DMS153 (cell line): ENCODE data around the gene YJU2.

ENCODE experiments used
- DNase-seq: peaks from one replicate; lab custom pipeline; 2025; lab: John Stamatoyannopoulos, UW

YJU2 gene

GRCh38 chr19:4298810-4299550 is 52.1 kb downstream of the YJU2 start:
- DNase-seq, result no peak

DNA sequence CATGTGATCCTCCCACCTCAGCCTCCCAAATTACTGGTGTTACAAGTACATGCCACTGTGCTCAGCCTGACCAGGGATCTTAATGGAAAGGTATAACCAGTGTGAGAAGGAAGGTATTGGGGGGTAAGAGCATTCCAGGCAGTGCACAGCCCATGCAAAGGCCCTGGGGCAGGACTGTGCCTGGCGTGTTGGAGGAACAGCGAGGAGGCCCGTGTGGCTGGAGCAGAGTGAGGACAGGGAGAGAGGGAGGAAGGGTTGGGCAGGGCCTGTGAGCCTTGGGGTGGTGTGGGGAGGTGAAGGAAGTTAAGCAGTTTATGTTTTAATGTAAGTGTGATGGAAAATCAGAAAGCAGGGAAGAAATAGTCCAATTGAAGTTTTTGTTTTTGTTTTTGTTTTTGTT is 53.7 kb downstream of the YJU2 start:
- DNase-seq, result no peak

DNA sequence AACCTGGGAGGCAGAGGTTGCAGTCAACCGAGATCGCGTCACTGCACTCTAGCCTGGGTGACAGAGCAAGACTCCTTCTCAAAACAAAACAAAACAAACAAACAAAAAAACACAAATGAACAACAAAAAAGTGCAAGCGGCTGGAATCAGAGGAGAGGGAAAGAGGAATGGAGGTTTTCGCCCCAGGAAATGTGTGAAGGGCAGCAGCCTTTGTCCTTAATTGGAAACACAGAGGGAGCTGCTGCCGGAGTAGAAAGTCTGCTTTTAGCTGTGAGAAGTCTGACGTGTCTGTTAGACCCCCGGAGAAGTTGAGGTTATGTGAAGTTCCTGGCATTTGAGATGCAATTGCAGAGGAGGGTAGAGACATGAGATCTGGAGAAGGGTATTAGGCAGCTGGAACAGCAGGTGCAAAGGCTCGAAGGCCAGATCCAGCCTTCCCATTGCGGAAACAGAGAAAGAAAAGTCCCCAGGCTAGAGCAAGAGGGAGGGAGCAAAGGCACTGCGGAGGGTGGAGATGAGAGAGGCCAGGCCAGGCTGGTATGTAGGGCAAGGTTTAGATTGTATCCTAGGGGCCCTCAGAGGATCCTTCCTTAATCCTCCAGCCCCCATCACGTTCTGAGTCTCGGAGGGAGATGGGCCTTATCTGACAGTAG is 54.8 kb downstream of the YJU2 start:
- DNase-seq, result no peak

- no peak for DNase-seq
Measured at GRCh38 chr19:4302243-4302640, 55.4 kb downstream of the YJU2 start, which contains the start of gene TMIGD2. Gene TMIGD2 (minus strand): TSS chr19:4302389. CDS start chr19:4302385, 4 bp downstream.

DNA sequence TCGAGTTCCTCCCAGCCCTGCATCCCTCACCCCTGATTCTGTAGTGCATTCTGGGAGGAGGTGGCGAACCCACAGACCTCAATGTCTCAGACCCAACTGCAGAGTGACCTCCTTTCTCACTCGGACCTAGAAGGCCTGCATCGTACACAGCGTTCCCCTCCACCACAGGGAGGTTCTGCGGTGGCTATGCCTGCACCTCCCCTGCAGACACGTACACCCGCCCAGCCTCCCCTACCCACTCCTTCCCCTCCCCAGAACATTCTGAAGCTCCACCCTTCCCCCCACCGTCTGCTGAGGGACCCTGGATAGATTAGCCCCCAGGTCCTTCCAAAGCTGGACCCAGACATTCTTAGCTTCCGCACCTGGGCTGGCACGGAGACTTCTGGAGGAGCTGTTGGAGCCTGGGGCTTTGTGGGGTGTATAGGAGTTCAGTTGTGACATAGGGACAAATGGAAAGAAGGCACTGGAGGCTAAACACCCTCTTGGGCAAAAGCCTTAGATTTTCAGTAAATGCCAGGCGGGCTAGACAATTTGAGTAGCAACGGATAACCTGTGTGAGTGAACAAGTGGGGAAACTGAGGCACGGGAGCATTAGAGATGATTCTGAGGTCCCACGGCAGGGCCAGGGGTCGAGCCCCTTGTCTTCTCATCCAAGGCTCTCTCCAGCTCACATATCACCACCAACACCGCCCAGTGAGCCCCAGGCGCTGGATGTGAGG is 57.1 kb downstream of the YJU2 start:
- DNase-seq, result no peak

DNA sequence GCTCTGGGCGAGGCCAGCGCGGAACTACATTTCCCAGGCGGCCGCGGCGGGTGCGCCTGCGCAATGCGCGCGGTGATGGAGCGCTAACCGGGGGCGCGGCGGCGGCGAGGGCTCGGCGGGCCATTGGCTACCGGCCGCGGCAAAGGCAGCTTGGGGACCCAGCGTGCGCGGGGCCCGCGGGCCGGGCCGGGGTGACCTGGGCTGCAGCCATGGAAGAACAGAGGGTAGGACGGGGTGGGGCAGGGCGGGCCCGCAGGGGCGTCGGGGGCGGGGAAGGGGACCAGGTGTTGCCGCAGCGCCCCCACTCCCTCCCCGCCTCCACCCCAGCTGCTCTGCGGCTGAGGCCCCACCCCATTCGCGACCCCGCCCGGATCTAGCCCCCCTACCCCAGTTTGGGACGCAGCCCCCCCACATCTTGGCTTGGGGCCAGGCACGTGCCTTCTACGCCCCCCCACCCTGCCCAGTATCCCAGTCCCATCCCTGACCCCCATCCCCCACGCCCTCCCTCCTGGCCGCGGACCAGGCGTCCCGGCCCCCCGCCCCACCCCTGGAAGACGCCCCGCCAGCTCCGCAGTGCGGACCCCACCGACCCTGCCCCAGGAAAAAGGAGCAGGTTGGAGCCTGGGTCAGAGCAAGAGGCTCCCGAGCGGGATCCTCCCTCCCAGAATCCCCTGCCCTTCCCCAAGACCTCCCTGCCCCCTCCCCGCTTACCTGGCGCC is 57.8 kb downstream of the YJU2 start, which contains the start of gene FSD1:
Gene FSD1 (plus strand): TSS at position 61 of the 719 bp plus-strand sequence. CDS start 149 bp downstream, at position 210.
- DNase-seq, result peak; percentile 20

DNA sequence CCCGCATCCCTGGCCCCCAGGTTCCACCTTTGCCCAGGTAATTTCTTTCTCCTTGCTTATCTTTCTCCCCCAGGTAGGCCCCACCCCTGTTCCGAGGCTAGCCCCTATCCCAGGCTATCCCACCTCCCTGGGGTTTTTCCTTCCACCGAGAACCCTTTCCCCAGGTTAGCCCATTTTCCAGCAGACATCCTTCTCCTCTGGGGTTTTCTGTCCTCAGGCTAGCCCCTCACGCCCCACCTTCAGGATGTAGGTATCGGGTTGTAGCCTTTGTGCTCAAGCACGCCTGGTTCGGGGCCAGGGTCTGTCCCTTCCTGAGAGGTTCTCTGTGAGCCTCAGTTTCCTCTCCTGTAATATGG is 58.4 kb downstream of the YJU2 start:
- DNase-seq, result no peak

GRCh38 chr19:4305659-4306058 is 58.8 kb downstream of the YJU2 start:
- no peak for DNase-seq

DNA sequence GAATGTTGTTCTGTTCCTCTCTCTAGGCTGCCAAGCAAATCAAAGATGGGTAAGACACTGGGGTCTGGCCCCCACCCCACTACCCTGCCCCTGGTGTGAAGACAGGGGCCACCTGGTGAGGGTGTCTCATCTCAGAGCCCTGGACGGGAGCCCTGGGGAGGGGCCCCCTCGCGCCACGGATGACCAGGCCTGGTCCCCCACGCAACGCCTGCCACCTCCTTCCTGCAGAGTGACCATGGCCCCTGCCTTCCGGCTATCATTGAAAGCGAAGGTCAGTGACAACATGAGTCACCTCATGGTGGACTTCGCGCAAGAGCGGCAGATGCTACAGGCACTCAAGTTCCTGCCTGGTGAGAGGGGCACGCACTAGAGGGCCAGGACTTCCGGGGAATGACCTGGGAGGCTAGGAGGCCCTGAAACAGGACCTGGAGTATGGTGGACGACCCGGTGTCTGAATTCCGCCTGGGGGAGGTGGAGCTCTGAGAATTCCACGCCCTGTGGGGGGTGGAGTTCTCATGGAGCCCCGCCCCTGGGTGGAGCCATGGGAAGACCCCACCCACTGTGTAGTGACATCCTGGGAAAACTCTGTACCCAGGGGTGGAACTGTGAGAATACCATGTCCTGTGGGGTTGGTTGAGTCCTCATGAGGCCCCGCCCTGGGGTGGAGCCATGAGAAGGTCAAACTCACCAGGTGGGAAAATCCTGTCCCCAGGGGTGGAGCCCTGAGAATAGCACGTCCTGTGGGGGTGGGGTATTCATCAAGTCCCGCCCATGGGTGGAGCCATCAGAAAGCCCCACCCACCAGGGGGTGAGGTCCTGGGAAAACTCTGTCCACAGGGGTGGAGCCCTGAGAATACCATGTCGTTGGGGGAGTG is 63.6 kb downstream of the YJU2 start:
- no peak for DNase-seq

DNA sequence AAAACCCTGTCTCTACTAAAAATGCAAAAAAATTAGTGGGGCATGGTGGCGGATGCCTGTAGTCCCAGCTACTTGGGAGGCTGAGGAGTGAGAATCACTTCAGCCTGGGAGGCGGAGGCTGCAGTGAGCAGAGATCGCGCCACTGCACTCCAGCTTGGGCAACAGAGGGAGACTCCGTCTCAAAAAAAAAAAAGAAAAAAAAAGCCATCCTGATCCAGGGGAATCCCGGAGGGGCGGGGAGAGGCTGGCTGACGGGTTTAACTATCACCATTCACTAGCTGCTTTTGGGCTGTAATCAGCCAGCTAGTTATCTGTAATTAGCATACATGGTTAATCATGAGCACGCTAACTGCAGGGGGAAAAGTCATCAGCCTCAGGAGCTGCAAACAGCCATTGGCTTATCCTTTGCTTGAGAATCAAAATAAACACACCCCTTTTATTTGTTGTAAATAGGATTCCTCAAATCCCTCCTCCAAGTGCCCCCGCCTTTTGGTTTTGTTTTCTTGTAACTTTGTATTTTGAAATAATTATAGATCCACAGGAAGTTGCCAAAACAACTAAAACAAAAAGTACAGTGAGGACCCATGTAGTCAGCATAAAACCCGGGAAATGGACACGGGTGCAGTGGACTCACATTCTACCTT is 67.1 kb downstream of the YJU2 start:
- DNase-seq, result no peak

GRCh38 chr19:4316956-4317355 is 70.1 kb downstream of the YJU2 start:
- DNase-seq, result no peak

- DNase-seq, result no peak
Measured at GRCh38 chr19:4318460-4318859, 71.6 kb downstream of the YJU2 start.
